ENCODE results near the gene CD79B. TPM values are rescaled to one million over a fixed set of nuclear protein-coding genes. Genes with fewer than 3 reads are reported as not detected.

The CD79B gene
- polyA plus RNA-seq, 1 donor (not counting 4 experiments of a cell fraction or from before 2014, with no cell fraction given) = 0.07 TPM

DNA sequence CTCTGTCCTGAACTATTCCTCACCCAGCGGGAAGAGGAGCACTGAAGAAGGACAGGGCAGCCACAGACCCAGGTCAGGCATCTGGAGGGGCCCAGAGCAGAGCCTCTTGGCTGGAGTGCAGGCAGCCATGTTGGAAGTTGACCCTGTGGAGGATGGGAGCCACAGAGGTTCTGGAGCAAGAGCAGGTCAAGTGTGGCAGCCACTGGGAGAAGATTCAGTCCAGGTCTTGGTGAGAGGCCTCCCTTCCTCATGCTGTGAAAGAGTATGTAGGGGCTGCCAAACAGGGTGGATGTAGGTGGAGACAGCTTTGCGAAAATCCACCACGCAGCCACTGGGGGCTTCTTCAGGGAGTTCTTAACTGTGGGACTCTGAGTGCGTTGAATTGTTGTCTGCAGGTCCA, 590 bp upstream of the CD79B start:
- no peaks in the 10 kb centered on the region for H3K9me3 ChIP-seq (ENCODE audit: control insufficient read depth, low read depth, low read length)
- no peaks in the 10 kb centered on the region for H4K20me1 ChIP-seq (ENCODE audit: control insufficient read depth, extremely low read depth, insufficient read depth, low read length)
- dilution Hi-C loops (cut with MboI; ENCODE audit: extremely low pct_ligation_motif_present, low sequenced_read_pairs) = no loop called here
- no peak overlapping the region for H3K4me3 ChIP-seq (ENCODE audit: control insufficient read depth in 2 of 3, extremely low read depth in 1 of 3, insufficient read depth in 2 of 3, low read depth in 1 of 3, low read length in 3 of 3)
- H3K9me1 ChIP-seq (ENCODE audit: control insufficient read depth, extremely low read depth, insufficient read depth, low read length) = no peaks in the 10 kb centered on the region
- H2AFZ ChIP-seq (ENCODE audit: control insufficient read depth, low read length) = no peak overlapping the region
- peaks cover 20% of the 10 kb centered on the region for H3K27me3 ChIP-seq (ENCODE audit: control insufficient read depth, extremely low read depth, insufficient read depth, low read length)
- no peak overlapping the region for H3K27ac ChIP-seq (ENCODE audit: control insufficient read depth, insufficient read depth, low read length)
- no peak for TF ChIP-seq EZH2 (IDR thresholded peaks at IDR 0.05; ENCODE audit: low read length)
- TF ChIP-seq, protein P1, sequence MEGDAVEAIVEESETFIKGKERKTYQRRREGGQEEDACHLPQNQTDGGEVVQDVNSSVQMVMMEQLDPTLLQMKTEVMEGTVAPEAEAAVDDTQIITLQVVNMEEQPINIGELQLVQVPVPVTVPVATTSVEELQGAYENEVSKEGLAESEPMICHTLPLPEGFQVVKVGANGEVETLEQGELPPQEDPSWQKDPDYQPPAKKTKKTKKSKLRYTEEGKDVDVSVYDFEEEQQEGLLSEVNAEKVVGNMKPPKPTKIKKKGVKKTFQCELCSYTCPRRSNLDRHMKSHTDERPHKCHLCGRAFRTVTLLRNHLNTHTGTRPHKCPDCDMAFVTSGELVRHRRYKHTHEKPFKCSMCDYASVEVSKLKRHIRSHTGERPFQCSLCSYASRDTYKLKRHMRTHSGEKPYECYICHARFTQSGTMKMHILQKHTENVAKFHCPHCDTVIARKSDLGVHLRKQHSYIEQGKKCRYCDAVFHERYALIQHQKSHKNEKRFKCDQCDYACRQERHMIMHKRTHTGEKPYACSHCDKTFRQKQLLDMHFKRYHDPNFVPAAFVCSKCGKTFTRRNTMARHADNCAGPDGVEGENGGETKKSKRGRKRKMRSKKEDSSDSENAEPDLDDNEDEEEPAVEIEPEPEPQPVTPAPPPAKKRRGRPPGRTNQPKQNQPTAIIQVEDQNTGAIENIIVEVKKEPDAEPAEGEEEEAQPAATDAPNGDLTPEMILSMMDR (optimal IDR thresholded peaks at IDR 0.05 in 1 of 3, IDR thresholded peaks at IDR 0.05 in 1 of 3, conservative IDR thresholded peaks at IDR 0.05 in 1 of 3; ENCODE audit: extremely low read depth in 1 of 3, insufficient read depth in 2 of 3, low read length in 3 of 3) = no peak
- H3K79me2 ChIP-seq (ENCODE audit: control insufficient read depth, insufficient read depth, low read length) = no peaks in the 10 kb centered on the region
- peaks cover 12% of the 10 kb centered on the region for H3K4me1 ChIP-seq (ENCODE audit: control insufficient read depth, extremely low read depth, insufficient read depth, low read length)
- no peak overlapping the region for H3K4me2 ChIP-seq (ENCODE audit: control insufficient read depth, extremely low read depth, insufficient read depth, low read depth, low read length)
- no peak for FAIRE-seq
- H3K9ac ChIP-seq (ENCODE audit: control insufficient read depth, extremely low read depth, insufficient read depth, low read length) = no peak overlapping the region
- DNase-seq (ENCODE audit: low read depth, low spot score) = no peak
- no peaks in the 10 kb centered on the region for H3K36me3 ChIP-seq (ENCODE audit: control insufficient read depth in 2 of 2, extremely low read depth in 1 of 2, insufficient read depth in 2 of 2, low read length in 2 of 2)

DNA sequence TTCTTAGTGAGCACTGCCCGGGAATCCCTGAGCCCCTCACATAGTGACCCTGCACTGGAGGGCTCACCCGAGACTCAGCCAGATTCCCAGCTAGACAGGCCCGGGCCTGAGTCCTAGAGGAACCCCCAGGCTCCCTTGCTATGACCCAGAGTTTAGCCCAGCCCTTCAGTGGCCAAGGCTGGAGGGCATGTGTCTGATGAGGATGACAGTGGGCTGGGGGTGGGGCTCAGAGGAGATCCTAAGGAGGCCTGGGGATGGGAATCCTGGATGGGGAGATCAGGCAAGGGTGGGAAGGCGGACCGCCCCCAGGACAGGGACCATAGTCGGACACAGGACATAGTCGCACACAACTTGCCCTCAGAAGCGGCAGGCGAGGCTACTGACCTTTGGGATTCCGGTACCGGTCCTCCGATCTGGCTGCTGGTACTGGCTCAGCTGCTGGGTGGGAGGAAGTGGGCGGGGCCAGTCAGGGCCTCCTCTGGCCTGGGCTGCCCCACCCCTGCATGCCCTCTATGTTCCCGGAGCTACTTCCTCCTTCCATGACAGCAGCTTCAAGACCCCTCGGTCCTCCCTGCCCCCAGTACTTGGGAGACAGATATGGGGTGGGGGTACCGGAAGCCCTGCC, 1.1 kb downstream of the CD79B start:
- peaks cover 20% of the 10 kb centered on the region for H3K27me3 ChIP-seq (ENCODE audit: control insufficient read depth, extremely low read depth, insufficient read depth, low read length)
- no peaks in the 10 kb centered on the region for H3K9me3 ChIP-seq (ENCODE audit: control insufficient read depth, low read depth, low read length)
- H3K36me3 ChIP-seq (ENCODE audit: control insufficient read depth in 2 of 2, extremely low read depth in 1 of 2, insufficient read depth in 2 of 2, low read length in 2 of 2) = no peaks in the 10 kb centered on the region
- H3K4me2 ChIP-seq (ENCODE audit: control insufficient read depth, extremely low read depth, insufficient read depth, low read depth, low read length) = no peak overlapping the region
- no peak overlapping the region for H3K4me3 ChIP-seq (ENCODE audit: control insufficient read depth in 2 of 3, extremely low read depth in 1 of 3, insufficient read depth in 2 of 3, low read depth in 1 of 3, low read length in 3 of 3)
- TF ChIP-seq, protein P1 (optimal IDR thresholded peaks at IDR 0.05 in 1 of 3, IDR thresholded peaks at IDR 0.05 in 1 of 3, conservative IDR thresholded peaks at IDR 0.05 in 1 of 3; ENCODE audit: extremely low read depth in 1 of 3, insufficient read depth in 2 of 3, low read length in 3 of 3) = no peak
- no peak for TF ChIP-seq EZH2 (IDR thresholded peaks at IDR 0.05; ENCODE audit: low read length)
- no peaks in the 10 kb centered on the region for H3K79me2 ChIP-seq (ENCODE audit: control insufficient read depth, insufficient read depth, low read length)
- H4K20me1 ChIP-seq (ENCODE audit: control insufficient read depth, extremely low read depth, insufficient read depth, low read length) = no peaks in the 10 kb centered on the region
- peaks cover 12% of the 10 kb centered on the region for H3K4me1 ChIP-seq (ENCODE audit: control insufficient read depth, extremely low read depth, insufficient read depth, low read length)
- no peak for FAIRE-seq
- dilution Hi-C loops (cut with MboI; ENCODE audit: extremely low pct_ligation_motif_present, low sequenced_read_pairs) = no loop called here
- H3K27ac ChIP-seq (ENCODE audit: control insufficient read depth, insufficient read depth, low read length) = no peak overlapping the region
- no peak for DNase-seq (ENCODE audit: low read depth, low spot score)
- H3K9me1 ChIP-seq (ENCODE audit: control insufficient read depth, extremely low read depth, insufficient read depth, low read length) = no peaks in the 10 kb centered on the region
- no peak overlapping the region for H3K9ac ChIP-seq (ENCODE audit: control insufficient read depth, extremely low read depth, insufficient read depth, low read length)
- no peak overlapping the region for H2AFZ ChIP-seq (ENCODE audit: control insufficient read depth, low read length)

Data from keratinocyte (primary cell).